GM12874 (cell line): Measurements from ENCODE around the gene ADM.

Experiments
- CTCF ChIP-seq: IDR thresholded peaks from 2 replicates; pipeline ENCODE4 v1.5.1; 2011; ENCODE audit warnings: low read depth, mild to moderate bottlenecking, control low read depth, low read length, moderate library complexity; ENCODE audit not compliant: insufficient read depth

Gene ADM

GRCh38 chr11:10285148-10285802, 19.6 kb upstream of the ADM start:
- no peak for TF ChIP-seq CTCF

GRCh38 chr11:10287140-10287539, 17.7 kb upstream of the ADM start:
- no peak for TF ChIP-seq CTCF

GRCh38 chr11:10287766-10288715, 16.8 kb upstream of the ADM start:
- no peak for TF ChIP-seq CTCF

GRCh38 chr11:10288881-10289764, 15.8 kb upstream of the ADM start:
- TF ChIP-seq CTCF: no peak

GRCh38 chr11:10289765-10290380, 15.0 kb upstream of the ADM start:
- TF ChIP-seq CTCF: no peak

- no peak for TF ChIP-seq CTCF
Measured at GRCh38 chr11:10291801-10292638, 12.9 kb upstream of the ADM start.
